ENCODE results near the gene FFAR3.
"Not testable (repeated sequence)": the region's sequence is repeated elsewhere in the genome, so short reads cannot be mapped to it uniquely, and the experiment has no call there.

The FFAR3 gene

DNA sequence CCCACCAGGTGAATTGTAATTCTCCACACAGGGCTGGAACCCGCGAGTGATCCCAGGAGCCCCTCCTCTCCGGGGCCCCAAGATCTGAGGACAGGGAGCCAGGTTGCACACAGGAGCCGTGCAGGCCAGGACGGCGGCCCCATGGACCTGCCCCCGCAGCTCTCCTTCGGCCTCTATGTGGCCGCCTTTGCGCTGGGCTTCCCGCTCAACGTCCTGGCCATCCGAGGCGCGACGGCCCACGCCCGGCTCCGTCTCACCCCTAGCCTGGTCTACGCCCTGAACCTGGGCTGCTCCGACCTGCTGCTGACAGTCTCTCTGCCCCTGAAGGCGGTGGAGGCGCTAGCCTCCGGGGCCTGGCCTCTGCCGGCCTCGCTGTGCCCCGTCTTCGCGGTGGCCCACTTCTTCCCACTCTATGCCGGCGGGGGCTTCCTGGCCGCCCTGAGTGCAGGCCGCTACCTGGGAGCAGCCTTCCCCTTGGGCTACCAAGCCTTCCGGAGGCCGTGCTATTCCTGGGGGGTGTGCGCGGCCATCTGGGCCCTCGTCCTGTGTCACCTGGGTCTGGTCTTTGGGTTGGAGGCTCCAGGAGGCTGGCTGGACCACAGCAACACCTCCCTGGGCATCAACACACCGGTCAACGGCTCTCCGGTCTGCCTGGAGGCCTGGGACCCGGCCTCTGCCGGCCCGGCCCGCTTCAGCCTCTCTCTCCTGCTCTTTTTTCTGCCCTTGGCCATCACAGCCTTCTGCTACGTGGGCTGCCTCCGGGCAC, 6.7 kb upstream of the FFAR3 start:
- no peak for DNase-seq

DNA sequence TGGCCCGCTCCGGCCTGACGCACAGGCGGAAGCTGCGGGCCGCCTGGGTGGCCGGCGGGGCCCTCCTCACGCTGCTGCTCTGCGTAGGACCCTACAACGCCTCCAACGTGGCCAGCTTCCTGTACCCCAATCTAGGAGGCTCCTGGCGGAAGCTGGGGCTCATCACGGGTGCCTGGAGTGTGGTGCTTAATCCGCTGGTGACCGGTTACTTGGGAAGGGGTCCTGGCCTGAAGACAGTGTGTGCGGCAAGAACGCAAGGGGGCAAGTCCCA, 6.1 kb upstream of the FFAR3 start:
- no peak for DNase-seq

DNA sequence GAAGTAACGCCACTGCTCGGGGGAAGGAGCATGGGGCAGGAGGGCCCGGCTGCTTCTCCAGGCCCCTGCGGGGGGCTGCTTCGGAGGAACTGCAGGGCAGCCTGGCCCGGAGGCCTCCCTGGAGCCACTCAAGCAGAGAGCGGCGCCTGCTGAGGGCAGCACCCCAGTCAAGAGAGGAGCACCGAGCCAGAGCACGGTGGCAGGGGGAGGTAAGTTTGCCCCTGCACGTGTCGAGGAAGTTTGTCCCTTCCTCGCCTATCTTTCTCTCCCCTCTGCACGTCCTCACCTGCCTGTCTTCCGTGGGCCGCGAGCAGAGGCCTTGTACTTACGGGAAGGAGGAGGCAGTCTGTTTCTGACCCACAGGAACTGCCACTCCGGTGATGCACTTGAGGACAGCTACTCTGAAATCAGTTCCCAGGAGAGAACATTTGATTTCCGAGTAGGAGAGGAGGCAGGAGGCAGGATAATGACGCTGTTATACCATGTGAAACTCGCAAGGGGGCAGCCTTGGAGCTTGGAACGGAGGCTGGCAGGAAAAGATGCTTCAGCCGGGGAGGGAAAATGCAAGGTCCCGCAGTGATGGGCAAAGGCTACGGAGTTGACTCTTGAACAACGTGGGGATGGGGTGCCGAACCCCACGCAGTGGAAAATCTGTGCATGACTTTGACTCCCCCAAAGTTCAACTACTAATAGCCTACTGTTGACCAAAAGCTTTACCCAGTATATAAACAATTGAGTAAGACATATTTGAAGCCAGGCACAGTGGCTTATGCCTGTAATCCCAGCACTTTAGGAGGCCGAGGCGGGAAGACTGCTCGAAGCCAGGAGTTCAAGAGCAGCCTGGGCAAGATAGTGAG, 5.6 kb upstream of the FFAR3 start:
- peak; percentile 75 for DNase-seq

DNA sequence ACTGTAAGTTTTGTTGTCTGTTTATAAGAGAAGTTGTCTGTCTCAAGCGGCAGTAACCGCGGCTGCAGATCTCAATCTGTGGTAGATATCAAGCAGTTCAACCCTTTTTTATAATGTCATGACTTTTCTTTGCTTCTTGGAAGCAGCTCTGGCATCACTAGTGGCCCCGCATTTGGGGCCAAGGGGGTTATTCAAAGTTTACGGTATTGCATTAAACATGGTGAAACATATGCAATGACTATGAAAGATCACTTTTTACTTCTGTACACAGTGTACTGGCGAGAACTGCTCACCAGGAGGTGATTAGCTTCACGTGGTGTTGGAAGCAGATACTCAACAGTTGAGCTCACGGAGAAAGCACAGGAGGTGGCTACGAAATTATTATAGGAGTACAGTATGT, 4.6 kb upstream of the FFAR3 start:
- DNase-seq, result no peak

DNA sequence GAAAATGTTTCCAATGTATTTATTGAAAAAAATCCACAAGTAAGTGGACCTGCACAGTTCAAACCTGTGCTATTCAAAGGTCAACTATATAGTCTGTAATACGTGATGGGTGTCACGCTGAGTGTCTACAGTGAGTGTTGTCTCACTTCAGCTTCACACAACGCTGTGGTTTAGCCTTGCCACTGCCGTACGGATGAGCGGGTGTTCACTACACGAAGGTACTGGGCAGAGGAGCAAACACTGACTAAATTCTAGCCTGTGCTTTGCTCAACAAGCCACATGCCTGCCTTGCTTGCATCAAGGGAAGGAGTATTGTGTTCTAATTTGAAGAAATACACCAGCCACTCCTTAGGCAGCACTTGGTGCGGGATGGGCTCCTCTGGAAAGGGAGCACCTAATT, 3.4 kb upstream of the FFAR3 start:
- DNase-seq, result no peak

DNA sequence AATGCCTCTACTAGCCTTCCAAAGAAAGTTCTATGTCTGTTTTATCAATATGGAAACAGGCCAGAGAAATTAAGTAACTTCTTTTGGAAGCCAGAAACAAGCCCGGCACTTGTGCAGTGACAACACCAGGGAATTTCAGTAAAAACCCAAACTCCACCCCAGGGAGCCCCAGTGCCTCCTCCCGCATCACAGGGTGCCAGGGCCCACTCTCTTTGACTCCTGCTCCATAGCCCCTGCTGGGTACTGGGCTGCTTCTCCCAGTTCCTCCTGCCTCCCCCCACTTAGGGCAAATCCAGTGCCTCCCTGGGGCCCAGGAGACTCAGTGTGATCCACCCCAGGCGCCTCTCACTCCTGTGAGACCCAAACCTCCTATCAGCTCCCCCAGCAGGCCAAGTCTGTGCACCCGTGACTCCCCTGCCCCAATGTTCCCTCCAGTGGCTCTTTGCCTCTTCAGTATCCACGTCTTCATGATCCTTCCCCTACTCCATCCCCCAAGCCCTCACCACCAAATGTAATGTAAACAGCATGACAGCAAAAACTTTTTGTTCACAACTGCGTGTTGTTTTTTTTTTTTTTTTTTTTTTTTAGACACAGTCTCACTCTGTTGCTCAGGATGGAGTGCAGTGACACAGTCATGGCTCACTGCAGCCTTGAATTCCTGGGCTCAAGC, 2.3 kb upstream of the FFAR3 start:
- DNase-seq, result no peak

DNA sequence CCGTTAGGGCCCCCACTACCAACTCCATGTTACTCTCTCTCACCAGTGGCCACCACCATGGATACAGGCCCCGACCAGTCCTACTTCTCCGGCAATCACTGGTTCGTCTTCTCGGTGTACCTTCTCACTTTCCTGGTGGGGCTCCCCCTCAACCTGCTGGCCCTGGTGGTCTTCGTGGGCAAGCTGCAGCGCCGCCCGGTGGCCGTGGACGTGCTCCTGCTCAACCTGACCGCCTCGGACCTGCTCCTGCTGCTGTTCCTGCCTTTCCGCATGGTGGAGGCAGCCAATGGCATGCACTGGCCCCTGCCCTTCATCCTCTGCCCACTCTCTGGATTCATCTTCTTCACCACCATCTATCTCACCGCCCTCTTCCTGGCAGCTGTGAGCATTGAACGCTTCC, 574 bp downstream of the FFAR3 start:
- not testable (repeated sequence) for DNase-seq

DNA sequence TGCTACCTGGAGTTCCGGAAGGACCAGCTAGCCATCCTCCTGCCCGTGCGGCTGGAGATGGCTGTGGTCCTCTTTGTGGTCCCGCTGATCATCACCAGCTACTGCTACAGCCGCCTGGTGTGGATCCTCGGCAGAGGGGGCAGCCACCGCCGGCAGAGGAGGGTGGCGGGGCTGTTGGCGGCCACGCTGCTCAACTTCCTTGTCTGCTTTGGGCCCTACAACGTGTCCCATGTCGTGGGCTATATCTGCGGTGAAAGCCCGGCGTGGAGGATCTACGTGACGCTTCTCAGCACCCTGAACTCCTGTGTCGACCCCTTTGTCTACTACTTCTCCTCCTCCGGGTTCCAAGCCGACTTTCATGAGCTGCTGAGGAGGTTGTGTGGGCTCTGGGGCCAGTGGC, 1.1 kb downstream of the FFAR3 start:
- not testable (repeated sequence) for DNase-seq

DNA sequence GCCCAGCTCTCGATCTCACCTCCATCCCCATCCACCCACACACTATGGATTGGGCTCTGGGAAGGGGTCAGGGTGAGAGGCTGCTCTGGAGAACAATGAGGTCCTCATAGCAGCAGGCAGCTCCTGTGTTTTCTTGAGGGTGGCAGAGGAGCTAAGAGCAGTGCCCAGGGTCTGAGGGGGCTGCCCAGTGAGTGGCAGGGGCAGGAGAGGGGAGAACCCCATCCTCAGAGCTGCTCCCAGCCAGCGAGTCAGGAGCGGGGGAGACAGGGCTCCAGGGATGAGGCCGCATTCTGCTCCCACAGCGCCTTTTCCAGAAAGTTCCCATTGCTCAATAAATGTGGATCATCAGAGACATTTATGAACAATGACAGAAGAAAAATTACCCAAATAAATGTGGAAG, 1.8 kb downstream of the FFAR3 start:
- DNase-seq, result not testable (repeated sequence)

DNA sequence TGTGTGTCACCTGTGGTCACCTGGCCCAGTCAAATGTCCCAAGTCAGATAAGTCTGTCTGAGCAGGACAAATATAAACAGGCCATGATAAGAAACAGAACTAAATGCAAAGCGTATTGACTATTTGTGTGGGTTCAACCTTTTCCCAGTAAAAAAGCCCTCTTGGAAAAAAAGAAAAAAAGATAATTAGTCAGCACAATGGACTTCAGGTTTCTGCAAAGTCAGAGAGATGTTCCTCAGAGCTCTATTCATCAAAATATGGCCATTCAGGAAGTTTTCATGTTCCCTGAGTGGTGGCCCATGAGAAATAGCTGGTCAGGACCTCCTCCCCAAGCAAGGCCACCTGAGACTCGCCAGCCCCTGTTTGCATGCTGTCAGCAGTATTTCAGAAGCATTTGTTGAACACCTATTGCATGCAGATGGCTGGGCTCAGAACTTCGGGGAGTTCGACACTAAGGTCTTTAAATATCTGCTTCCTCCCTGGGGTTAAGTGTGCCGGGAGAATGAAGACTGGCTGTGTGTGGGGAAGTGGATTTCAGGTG, 2.7 kb downstream of the FFAR3 start:
- DNase-seq, result no peak

DNA sequence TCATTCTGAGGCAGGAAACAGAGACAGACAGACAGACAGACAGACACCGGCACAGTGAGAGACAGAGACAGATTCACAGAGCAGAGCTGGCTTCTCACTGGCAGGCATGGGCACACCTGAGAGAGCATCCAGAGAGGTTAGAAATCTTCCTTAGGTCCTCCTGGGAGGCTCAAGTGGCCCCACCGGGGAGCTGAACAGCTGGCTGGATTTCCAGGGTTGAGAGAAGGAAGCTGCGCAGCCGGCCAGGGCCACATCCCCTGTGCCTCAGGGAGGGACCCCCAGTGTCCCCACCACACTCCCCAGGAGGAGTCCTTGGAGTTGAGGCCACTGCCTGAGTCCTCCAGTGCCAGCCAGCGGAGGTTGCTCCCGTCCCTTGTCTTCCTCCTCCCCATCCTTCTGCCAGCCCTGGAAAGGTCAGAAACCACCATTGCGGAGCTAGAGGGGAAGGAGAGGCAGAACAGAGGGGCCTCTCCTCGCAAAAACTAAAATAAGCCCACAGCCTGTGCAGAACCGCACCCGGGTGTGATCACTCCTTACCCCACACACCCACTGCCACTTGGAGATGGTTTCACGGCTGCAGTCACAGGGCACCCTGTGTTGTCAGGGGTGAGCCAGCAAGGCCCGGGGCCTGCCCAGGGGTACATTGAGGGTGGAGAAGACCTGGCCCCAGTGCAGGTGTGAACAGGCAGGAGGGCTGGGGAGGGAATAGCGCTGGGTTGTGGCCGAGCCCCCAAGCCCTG, 4.2 kb downstream of the FFAR3 start:
- no peak for DNase-seq

DNA sequence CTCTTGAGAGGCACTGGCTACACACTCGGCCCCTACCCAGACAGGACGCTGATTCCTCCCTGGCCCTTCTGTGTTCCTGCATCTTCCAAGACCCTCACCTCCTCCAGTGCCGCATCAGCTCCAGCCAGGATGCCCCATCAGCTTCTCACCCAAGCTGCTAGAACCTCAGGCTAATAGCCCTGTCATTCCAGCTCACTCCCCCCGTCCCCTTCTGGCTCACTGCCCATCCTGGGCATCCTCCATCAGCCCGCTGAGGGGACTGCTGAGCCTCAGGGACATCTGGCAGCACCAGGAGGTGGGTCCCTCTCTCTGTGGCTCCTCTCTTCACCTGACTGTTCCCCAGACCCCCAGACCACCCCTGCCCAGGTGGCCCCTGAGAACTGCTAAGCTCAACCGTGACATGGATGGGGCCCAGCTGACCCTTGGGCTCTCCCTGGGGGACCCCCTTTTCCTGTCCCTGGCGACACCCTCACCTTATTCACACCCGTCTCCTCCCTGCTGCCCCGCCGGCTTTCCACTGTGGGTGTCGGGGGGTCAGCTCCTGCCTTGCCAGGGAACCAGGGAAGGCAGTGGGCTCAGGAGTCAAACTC, 4.8 kb downstream of the FFAR3 start:
- DNase-seq, result no peak

DNA sequence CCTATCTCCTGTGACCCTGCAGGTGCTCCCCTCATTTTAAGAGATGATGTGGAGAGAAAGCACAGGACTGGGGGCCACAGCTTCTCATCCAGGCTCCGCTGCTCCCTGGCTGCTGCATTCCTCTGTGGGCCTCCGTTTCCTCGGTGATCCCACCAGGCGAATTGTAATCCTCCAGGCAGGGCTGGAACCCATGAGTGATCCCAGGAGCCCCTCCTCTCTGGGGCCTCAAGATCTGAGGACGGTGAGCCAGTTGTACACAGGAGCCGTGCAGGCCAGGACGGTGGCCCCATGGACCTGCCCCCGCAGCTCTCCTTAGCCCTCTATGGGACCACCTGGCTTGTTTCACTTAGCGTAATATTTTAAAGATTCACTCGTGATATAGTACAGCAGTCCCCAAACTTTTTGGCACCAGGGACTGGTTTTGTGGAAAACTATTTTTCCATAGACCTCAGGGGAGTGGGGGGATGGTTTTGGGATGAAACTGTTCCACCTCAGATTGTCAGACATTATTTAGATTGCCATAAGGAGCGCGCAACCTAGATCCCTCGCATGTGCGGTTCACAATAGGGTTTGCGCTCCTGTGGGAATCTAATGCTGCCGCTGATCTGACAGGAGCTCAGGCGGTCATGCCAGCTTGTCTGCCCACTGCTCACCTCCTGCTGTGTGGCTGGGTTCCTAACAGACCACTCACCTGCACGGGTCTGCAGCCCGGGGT, 5.6 kb downstream of the FFAR3 start:
- no peak for DNase-seq

DNA sequence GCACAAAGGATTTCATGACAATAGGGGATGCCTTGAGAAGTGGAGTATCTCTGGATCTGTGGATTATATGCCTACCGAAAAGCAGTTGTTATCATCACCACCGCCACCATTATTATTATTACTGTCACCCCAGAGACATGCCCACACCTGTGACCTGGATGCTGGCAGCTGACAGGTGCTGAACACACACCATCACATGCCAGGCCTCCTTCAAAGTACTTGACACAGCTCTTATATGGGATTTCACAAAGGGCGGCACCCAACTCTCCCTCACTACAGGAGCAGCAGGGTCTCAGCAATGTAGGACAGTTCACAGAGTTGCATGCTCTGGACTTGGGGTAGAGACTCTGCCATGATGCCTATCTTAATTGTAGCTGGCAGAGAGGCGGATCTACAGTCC, 7.0 kb downstream of the FFAR3 start:
- no peak for DNase-seq

DNA sequence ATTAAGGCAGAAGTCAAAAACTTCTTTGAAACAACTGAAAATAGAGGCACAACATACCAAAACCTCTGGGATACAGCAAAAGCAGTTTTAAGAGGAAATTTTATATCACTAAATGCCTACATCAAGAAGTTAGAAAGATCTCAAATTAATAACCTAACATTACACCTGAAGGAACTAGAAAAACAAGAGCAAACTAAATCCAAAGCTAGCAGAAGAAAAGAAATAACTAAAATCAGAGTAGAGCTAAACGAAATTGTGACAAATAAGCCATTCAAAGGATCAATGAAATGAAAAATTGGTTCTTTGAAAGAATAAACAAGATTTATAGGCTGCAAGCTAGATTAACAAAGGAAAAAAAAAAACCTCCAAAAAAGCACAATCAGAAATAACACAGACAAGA, 10.1 kb downstream of the FFAR3 start:
- no peak for DNase-seq

DNA sequence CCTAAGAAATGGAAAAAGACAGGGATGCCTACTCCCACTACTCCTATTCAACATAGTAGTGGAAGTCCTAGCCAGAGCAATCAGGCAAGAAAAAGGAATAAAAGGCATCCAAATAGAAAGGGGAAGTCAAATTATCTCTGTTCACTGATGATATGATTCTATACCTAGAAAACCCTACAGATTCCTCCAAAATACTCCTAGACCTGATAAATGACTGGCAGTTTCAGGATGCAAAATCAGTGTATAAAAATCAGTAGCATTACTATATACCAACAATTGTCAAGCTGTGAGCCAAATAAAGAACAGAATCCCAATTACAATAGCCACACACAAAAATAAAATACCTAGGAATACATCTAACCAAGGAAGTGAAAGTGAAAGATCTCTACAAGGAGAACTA, 11.3 kb downstream of the FFAR3 start:
- DNase-seq, result no peak

DNA sequence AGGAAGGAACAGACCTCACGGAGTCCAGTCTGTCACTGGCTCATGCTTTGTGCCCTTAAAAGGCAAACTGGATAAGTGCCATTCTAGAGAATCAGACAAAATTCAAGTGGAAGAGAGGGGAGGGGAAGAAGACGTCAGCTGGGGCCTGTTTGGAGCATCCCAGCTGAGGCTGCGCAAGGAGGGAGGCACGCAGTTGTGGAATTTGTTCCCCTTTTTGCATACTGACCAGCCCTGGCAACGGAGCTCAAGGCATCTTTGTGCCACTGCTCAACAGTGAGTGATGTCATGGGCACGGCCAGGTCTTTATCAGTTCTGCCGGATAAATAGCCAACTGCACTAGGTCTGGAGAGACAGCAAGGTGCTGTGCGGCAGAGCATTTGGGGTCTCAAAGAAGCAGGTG, 12.5 kb downstream of the FFAR3 start, which contains the start of gene GPR42:
GPR42 (plus strand) TSS at position 347 of the 400 bp plus-strand sequence. CDS start 292 bp downstream, outside the sequence.
- DNase-seq, result no peak

DNA sequence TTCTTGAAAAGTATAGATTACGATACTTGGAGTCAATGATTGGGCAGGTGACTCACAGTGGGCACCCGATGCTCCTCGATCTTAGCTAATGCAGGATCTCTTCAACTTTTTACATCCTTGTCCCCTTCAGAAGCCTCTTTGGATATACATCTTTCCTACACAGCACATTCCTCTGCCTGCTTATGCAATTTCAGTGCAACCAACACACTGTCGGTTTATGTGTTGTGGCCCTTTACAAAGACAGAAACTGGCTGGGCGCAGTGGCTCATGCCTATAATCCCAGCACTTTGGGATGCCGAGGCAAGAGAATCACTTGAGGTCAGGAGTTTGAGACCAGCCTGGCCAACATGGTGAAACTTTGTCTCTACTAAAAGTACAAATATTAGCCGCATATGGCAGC, 15.2 kb downstream of the FFAR3 start:
- DNase-seq, result no peak

DNA sequence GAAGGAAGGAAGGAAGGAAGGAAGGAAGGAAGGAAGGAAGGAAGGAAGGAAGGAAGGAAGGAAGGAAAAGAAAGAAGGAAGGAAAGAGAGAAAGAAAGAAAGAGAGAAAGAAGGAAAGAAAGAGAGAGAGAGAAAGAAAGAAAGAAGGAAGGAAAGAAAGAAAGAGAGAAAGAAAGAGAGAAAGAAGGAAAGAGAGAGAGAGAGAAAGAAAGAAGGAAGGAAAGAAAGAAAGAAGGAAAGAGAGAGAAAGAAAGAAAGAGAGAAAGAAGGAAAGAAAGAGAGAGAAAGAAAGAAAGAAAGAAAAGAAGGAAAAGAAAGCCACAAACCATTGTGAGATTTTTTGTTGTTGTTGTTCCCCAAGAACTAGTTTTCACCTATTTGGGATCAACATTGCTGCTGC, 15.8 kb downstream of the FFAR3 start:
- not testable (repeated sequence) for DNase-seq

DNA sequence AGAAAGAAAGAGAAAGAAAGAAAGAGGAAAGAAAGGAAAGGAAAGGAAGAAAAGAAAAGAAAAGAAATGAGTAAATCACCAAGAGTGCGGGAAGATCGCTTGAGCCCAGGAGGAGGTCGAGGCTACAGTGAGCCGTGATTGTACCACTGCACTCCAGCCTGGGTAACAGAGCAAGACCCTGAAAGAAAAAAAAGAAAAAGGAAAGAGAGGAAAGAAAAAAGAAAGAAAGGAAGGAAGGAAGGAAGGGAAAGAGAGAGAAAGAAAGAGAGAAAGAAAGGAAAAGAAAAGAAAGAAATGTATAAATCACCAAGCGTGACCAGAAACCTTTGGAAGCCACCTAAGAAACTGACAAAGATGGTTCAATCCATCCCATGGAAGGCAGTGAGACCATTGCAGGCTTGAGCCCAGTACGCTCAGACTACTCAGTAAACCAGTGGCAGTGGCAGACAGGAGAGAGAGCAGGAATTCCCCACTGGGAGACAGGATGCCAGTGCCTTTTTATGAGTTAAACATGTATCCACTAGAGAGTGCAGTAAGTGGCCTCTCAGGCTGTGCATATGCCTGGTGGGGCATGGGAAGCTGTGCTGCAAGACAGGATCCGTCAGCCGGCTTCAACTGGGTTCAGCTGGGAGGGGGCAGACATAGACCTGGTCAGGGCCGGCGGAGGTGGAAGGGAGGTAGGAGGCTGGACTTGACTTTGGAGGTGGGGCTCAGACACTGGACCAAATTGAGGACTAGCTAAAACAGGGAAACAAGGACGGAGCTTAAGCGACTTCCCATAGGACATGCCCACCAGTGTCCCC, 17.4 kb downstream of the FFAR3 start:
- no peak for DNase-seq

DNA sequence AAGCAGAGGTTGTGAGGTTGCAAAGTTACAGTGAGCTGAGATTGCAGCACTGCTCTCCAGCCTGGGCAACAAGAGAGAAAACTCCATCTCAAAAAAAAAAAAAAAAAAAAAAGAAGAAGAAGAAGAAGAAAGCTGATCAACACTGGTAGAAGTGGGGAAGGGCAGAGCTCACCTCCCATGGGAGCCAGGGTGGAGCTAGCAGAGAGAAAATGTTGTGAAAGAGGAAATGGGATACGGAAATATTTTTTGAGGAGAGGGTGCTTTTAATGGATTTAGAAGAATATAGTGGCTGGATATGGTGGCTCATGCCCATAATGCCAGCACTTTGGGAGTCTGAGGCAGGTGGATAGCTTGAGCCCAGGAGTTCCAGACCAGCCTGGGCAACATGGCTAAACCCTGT, 19.4 kb downstream of the FFAR3 start:
- DNase-seq, result no peak

Data from femur (tissue), 1 donor.